ENCODE results near the gene SCYGR5. TPM values are rescaled to one million over a fixed set of nuclear protein-coding genes. Genes with fewer than 3 reads are reported as not detected.
A peak's percentile ranks its signal among the peaks of the same experiment; 100 is the strongest.

Gene SCYGR5
- total RNA-seq, 4 donors from 2014 or later, result not detected

DNA sequence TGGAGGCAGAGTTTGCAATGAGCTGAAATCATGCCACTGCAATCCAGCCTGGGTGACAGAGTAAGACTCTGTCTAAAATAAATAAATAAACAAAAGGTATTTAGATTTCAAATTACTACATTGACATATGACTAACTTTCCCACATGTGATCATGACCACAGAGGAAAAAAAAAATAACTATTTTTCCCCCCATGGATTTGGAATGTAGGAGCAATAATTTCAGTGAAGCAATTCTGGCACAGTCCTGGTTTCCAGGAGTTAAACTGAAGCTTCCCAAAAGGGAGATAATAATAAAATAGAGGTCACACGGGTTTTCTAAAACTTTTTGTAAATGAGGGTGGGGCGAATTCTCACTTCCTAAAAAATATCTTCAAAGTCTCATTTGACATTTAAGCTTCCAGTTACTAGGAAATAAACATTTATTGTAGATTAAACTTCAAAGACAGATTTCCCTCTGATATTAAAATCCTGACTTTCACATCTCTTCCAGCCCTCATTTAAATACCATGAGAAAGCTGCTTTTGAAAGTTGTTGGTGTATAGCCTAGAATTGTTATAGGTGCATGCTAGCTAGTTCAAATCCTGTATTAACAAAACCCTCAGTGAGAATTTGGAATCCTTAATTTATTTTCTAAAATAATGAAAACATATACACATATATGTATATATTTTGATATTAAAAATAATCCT lies 30.5 kb downstream of the SCYGR5 start:
- Histone ChIP-seq H3K36me3 (no peaks in the 10 kb centered on the region), H3K27ac (no peak overlapping the region), H3K27me3 (no peaks in the 10 kb centered on the region), H3K9me3 (no peaks in the 10 kb centered on the region), H3K4me1 (no peaks in the 10 kb centered on the region), H3K4me3 (no peak overlapping the region)
- intact Hi-C loops (cut with DNase I), result no loop called here
- 45 to 48% methylated on average over 2 of the region's 2 CpGs for WGBS, 2 donors
- TF ChIP-seq CTCF (IDR thresholded peaks at IDR 0.05), result no peak
- no peak for TF ChIP-seq POLR2A (IDR thresholded peaks at IDR 0.05)
- DNase-seq, result no peak

GRCh38 chr2:227701556-227701955 lies 35.0 kb downstream of the SCYGR5 start:
- Histone ChIP-seq H3K4me3 (no peak overlapping the region), H3K27me3 (no peaks in the 10 kb centered on the region), H3K36me3 (no peaks in the 10 kb centered on the region), H3K4me1 (peaks cover 0 to 15% (median 6%) of the 10 kb centered on the region in 3 donors), H3K27ac (no peak overlapping the region), H3K9me3 (no peaks in the 10 kb centered on the region)
- intact Hi-C loops (cut with DNase I), result no loop called here
- no peak for DNase-seq
- 72 to 78% methylated on average over 3 of the region's 3 CpGs for WGBS, 2 donors
- TF ChIP-seq CTCF (IDR thresholded peaks at IDR 0.05) (no peak), POLR2A (IDR thresholded peaks at IDR 0.05) (no peak)

DNA sequence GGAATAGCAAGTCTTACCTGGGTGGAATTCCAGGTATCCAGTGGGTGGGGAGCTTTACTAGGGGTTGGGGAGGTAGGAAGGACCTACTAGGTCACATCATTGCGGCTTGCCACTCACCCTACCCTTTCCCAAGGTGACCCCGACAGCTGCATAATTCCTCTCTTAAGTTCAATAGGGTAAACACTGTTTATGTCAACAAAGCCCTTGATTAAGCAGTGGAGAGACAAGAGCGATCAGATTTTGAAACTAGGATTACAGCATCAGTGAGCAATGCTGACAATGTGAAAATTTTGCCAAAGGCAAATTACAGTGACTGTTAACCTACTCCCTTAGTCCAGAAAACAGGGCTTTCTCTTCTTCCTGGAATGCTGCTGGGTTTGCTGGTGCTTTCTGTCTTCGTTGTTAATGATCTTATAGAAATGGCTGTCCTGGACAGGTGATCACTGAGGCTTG lies 36.7 kb downstream of the SCYGR5 start:
- Histone ChIP-seq H3K4me3 (no peak overlapping the region), H3K27ac (peak overlapping the region in 1 of 4 donors; percentile 5), H3K36me3 (no peaks in the 10 kb centered on the region), H3K4me1 (peaks cover 0 to 15% (median 6%) of the 10 kb centered on the region in 3 donors), H3K9me3 (no peaks in the 10 kb centered on the region), H3K27me3 (no peaks in the 10 kb centered on the region)
- 38 to 41% methylated on average over 4 of the region's 4 CpGs for WGBS, 2 donors
- no peak for TF ChIP-seq CTCF (IDR thresholded peaks at IDR 0.05)
- TF ChIP-seq POLR2A (IDR thresholded peaks at IDR 0.05), result no peak
- intact Hi-C loops (cut with DNase I), result no loop called here
- no peak for DNase-seq

GRCh38 chr2:227703961-227704360 lies 37.4 kb downstream of the SCYGR5 start:
- Histone ChIP-seq H3K27me3 (no peaks in the 10 kb centered on the region), H3K4me1 (peaks cover 0 to 15% (median 6%) of the 10 kb centered on the region in 3 donors), H3K27ac (no peak overlapping the region), H3K4me3 (no peak overlapping the region), H3K9me3 (no peaks in the 10 kb centered on the region), H3K36me3 (no peaks in the 10 kb centered on the region)
- TF ChIP-seq CTCF (IDR thresholded peaks at IDR 0.05) (no peak), POLR2A (IDR thresholded peaks at IDR 0.05) (no peak)
- DNase-seq, result no peak
- 63 to 64% methylated on average over 3 of the region's 3 CpGs for WGBS, 2 donors
- intact Hi-C loops (cut with DNase I), result no loop called here

- no peaks in the 10 kb centered on the region for H3K36me3 ChIP-seq
- intact Hi-C loops (cut with DNase I), result no loop called here
- H3K9me3 ChIP-seq, result no peaks in the 10 kb centered on the region
- no peak overlapping the region for H3K27ac ChIP-seq
- 75 to 95% methylated on average over 2 to 4 of the region's 4 CpGs for WGBS, 2 donors
- H3K4me1 ChIP-seq, result peaks cover 0 to 15% (median 6%) of the 10 kb centered on the region in 3 donors
- no peak for DNase-seq
- H3K4me3 ChIP-seq, result no peak overlapping the region
- TF ChIP-seq POLR2A (IDR thresholded peaks at IDR 0.05) (no peak), CTCF (IDR thresholded peaks at IDR 0.05) (no peak)
- peaks cover 0 to 4% (median 0%) of the 10 kb centered on the region in 4 donors for H3K27me3 ChIP-seq
These were observed 40.3 kb downstream of the SCYGR5 start for GRCh38 chr2:227706859-227707258.
